ENCODE results near the gene UQCC2.

Gene UQCC2

GRCh38 chr6:33693186-33694105, 18.1 kb downstream of the UQCC2 start:
- DNase-seq (no peak), ATAC-seq (replicated peaks) (no peak)
- peaks cover 26% of the 10 kb centered on the region for H3K36me3 Mint-ChIP-seq (ENCODE audit: insufficient read depth)
- H3K27me3 Mint-ChIP-seq = no peaks in the 10 kb centered on the region
- H3K4me3 Mint-ChIP-seq = peak overlapping the region in 1 of 2 donors; percentile 81
- H3K27ac Mint-ChIP-seq = peak overlapping the region; percentile 97 to 98
- no peaks in the 10 kb centered on the region for H3K9me3 Mint-ChIP-seq
- H3K4me1 Mint-ChIP-seq (ENCODE audit: low read depth in 2 of 2) = peaks cover 32 to 64% of the 10 kb centered on the region in 2 donors

- peak; percentile 81 for ATAC-seq (replicated peaks)
- Mint-ChIP-seq H3K4me3 (peak overlapping the region; percentile 55 to 81), H3K4me1 (ENCODE audit: low read depth in 2 of 2) (peaks cover 32 to 63% of the 10 kb centered on the region in 2 donors), H3K27ac (peak overlapping the region; percentile 97 to 98), H3K9me3 (no peaks in the 10 kb centered on the region), H3K27me3 (no peaks in the 10 kb centered on the region), H3K36me3 (ENCODE audit: insufficient read depth) (peaks cover 30% of the 10 kb centered on the region)
- DNase-seq = peak; percentile 61 to 72 (median 71)
These were observed 18.7 kb downstream of the UQCC2 start for GRCh38 chr6:33692760-33693158.

- Mint-ChIP-seq H3K4me1 (ENCODE audit: low read depth in 2 of 2) (peaks cover 27 to 58% of the 10 kb centered on the region in 2 donors), H3K27me3 (no peaks in the 10 kb centered on the region), H3K36me3 (ENCODE audit: insufficient read depth) (peaks cover 31% of the 10 kb centered on the region), H3K9me3 (no peaks in the 10 kb centered on the region), H3K27ac (peak overlapping the region; percentile 97 to 98), H3K4me3 (peak overlapping the region; percentile 55 to 81)
- DNase-seq (no peak), ATAC-seq (replicated peaks) (no peak)
These were observed 19.3 kb downstream of the UQCC2 start for GRCh38 chr6:33692078-33692759.

- no peak for DNase-seq
- H3K36me3 Mint-ChIP-seq (ENCODE audit: insufficient read depth) = peaks cover 34% of the 10 kb centered on the region
- peak overlapping the region; percentile 97 to 98 for H3K27ac Mint-ChIP-seq
- ATAC-seq (replicated peaks) = no peak
- H3K4me3 Mint-ChIP-seq = no peak overlapping the region
- H3K27me3 Mint-ChIP-seq = no peaks in the 10 kb centered on the region
- no peaks in the 10 kb centered on the region for H3K9me3 Mint-ChIP-seq
- peaks cover 26 to 53% of the 10 kb centered on the region in 2 donors for H3K4me1 Mint-ChIP-seq (ENCODE audit: low read depth in 2 of 2)
These were observed 19.9 kb downstream of the UQCC2 start for GRCh38 chr6:33691456-33692077.

GRCh38 chr6:33690766-33691165, 20.7 kb downstream of the UQCC2 start:
- H3K4me3 Mint-ChIP-seq = no peak overlapping the region
- peaks cover 26 to 47% of the 10 kb centered on the region in 2 donors for H3K4me1 Mint-ChIP-seq (ENCODE audit: low read depth in 2 of 2)
- ATAC-seq (replicated peaks) (no peak), DNase-seq (no peak)
- H3K36me3 Mint-ChIP-seq (ENCODE audit: insufficient read depth) = peaks cover 39% of the 10 kb centered on the region
- H3K9me3 Mint-ChIP-seq = no peaks in the 10 kb centered on the region
- H3K27ac Mint-ChIP-seq = peak overlapping the region; percentile 97 to 98
- no peaks in the 10 kb centered on the region for H3K27me3 Mint-ChIP-seq

- DNase-seq (no peak), ATAC-seq (replicated peaks) (no peak)
- Mint-ChIP-seq H3K36me3 (ENCODE audit: insufficient read depth) (peaks cover 39% of the 10 kb centered on the region), H3K9me3 (no peaks in the 10 kb centered on the region), H3K27ac (peak overlapping the region in 1 of 2 donors; percentile 79), H3K27me3 (no peaks in the 10 kb centered on the region), H3K4me1 (ENCODE audit: low read depth in 2 of 2) (peaks cover 26 to 44% of the 10 kb centered on the region in 2 donors), H3K4me3 (no peak overlapping the region)
These were observed 21.6 kb downstream of the UQCC2 start for GRCh38 chr6:33689879-33690278.

- peaks cover 35% of the 10 kb centered on the region for H3K36me3 Mint-ChIP-seq (ENCODE audit: insufficient read depth)
- no peak overlapping the region for H3K4me3 Mint-ChIP-seq
- H3K27ac Mint-ChIP-seq = peak overlapping the region in 1 of 2 donors; percentile 11
- H3K9me3 Mint-ChIP-seq = no peaks in the 10 kb centered on the region
- DNase-seq = no peak
- no peaks in the 10 kb centered on the region for H3K27me3 Mint-ChIP-seq
- no peak for ATAC-seq (replicated peaks)
- H3K4me1 Mint-ChIP-seq (ENCODE audit: low read depth in 2 of 2) = peaks cover 18 to 36% of the 10 kb centered on the region in 2 donors
These were observed 22.4 kb downstream of the UQCC2 start for GRCh38 chr6:33689148-33689494.

GRCh38 chr6:33688451-33689147, 22.9 kb downstream of the UQCC2 start:
- Mint-ChIP-seq H3K36me3 (ENCODE audit: insufficient read depth) (peaks cover 35% of the 10 kb centered on the region), H3K4me3 (no peak overlapping the region), H3K27me3 (no peaks in the 10 kb centered on the region), H3K27ac (peak overlapping the region in 1 of 2 donors; percentile 11), H3K4me1 (ENCODE audit: low read depth in 2 of 2) (peaks cover 16 to 34% of the 10 kb centered on the region in 2 donors), H3K9me3 (no peaks in the 10 kb centered on the region)
- ATAC-seq (replicated peaks) (no peak), DNase-seq (no peak)

- peaks cover 35% of the 10 kb centered on the region for H3K36me3 Mint-ChIP-seq (ENCODE audit: insufficient read depth)
- ATAC-seq (replicated peaks) = no peak
- peak overlapping the region in 1 of 2 donors; percentile 66 for H3K27ac Mint-ChIP-seq
- DNase-seq = no peak
- H3K27me3 Mint-ChIP-seq = no peaks in the 10 kb centered on the region
- H3K4me3 Mint-ChIP-seq = no peak overlapping the region
- H3K9me3 Mint-ChIP-seq = no peaks in the 10 kb centered on the region
- H3K4me1 Mint-ChIP-seq (ENCODE audit: low read depth in 2 of 2) = peaks cover 13 to 34% of the 10 kb centered on the region in 2 donors
These were observed 23.5 kb downstream of the UQCC2 start for GRCh38 chr6:33688006-33688405.

GRCh38 chr6:33686981-33687975, 24.2 kb downstream of the UQCC2 start:
- Mint-ChIP-seq H3K4me1 (ENCODE audit: low read depth in 2 of 2) (peaks cover 5 to 31% of the 10 kb centered on the region in 2 donors), H3K27me3 (no peaks in the 10 kb centered on the region), H3K9me3 (no peaks in the 10 kb centered on the region), H3K36me3 (ENCODE audit: insufficient read depth) (peaks cover 38% of the 10 kb centered on the region), H3K4me3 (no peak overlapping the region), H3K27ac (peak overlapping the region; percentile 19 to 66)
- no peak for DNase-seq
- ATAC-seq (replicated peaks) = no peak

- H3K27me3 Mint-ChIP-seq = no peaks in the 10 kb centered on the region
- H3K9me3 Mint-ChIP-seq = no peaks in the 10 kb centered on the region
- peaks cover 5 to 23% of the 10 kb centered on the region in 2 donors for H3K4me1 Mint-ChIP-seq (ENCODE audit: low read depth in 2 of 2)
- DNase-seq (no peak), ATAC-seq (replicated peaks) (no peak)
- H3K4me3 Mint-ChIP-seq = no peak overlapping the region
- H3K36me3 Mint-ChIP-seq (ENCODE audit: insufficient read depth) = peaks cover 44% of the 10 kb centered on the region
- H3K27ac Mint-ChIP-seq = peak overlapping the region; percentile 69 to 91
These were observed 25.1 kb downstream of the UQCC2 start for GRCh38 chr6:33686225-33686924.
